ENCODE results near the gene RFPL1.

Gene RFPL1

DNA sequence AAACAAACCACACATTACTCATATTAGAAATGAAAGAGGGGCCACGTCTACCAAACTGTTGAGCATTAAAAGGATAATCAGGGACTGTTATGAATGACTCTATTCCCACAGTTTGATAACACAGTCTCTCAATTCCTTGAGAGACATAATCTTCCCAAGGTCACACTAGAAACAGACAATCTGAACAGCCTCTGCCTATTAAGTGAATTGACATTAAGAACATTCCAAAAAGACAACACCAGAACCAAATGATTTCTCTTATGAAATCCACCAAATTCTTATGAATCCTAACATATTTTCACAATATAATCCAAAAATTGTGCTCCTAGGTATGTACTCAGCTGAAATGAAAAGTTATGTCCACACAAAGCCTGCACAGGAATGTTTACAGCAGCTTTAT, 4.6 kb downstream of the RFPL1 start:
- no peak for DNase-seq (ENCODE audit: low read depth in 1 of 2, low spot score in 1 of 2)

DNA sequence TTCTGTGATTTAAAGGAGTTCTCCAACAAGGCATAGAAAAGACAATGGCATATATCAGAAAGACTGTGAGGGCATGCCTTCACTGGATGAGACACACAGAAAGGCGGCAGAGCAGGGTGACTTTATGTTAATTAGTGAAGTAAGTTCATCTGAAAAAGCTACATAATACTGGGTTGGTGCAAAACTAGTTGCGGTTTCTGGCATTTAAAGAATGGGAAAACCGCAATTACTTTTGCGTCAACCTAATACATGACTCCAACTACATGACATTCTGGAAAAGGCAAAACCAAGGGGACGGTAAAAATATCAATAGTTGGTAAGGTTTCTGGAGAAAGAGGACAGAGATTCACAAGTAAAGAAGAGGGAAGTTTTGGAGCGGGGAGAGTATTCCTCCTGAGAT, 5.1 kb downstream of the RFPL1 start:
- DNase-seq (ENCODE audit: low read depth in 1 of 2, low spot score in 1 of 2), result no peak

GRCh38 chr22:29443861-29444792, 5.7 kb downstream of the RFPL1 start:
- no peak for DNase-seq (ENCODE audit: low read depth in 1 of 2, low spot score in 1 of 2)

- DNase-seq (ENCODE audit: low read depth in 1 of 2, low spot score in 1 of 2), result no peak
Observed at GRCh38 chr22:29445508-29445907, 7.1 kb downstream of the RFPL1 start.

- no peak for DNase-seq (ENCODE audit: low read depth in 1 of 2, low spot score in 1 of 2)
Observed at GRCh38 chr22:29447906-29448305, 9.5 kb downstream of the RFPL1 start.

- DNase-seq (ENCODE audit: low read depth in 1 of 2, low spot score in 1 of 2), result no peak
Observed at GRCh38 chr22:29449296-29449875, 11.0 kb downstream of the RFPL1 start.

DNA sequence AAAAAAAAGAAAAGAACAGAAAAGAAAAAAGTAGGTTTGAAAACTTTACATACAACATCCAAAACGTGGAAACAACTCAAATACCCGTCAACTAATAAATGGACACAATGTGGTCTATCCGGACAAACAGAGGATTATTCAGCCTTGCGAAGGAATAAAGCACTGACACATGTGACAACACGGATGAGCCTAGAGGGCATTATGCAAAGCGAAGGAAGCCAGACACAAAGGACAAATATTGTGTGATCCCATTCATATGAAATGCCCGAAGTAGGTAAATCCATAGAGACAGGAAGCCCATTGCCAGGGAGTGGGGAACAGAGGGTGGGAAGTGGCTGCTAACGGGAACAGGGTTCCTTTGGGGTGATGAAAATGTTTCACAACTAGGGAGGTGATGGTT, 11.8 kb downstream of the RFPL1 start:
- DNase-seq (ENCODE audit: low read depth in 1 of 2, low spot score in 1 of 2), result no peak

DNA sequence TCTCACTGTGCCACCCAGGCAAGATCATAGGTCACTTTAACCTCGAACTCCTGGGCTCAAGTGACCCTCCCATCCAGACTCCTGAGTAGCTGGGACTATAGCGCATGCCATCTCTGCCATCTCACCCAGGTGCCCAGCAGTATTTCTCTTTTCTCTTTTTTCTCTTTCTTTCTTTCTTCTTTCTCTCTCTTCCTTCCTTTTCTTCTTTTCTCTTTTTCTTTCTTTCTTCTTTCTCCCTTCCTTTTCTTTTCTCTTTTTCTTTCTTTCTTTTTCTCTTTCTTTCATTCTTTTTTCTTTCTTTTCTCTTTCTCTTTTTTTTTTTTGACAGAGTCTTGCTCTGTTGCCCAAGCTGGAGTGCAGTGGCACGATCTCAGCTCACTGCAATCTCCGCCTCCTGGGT, 13.5 kb downstream of the RFPL1 start:
- DNase-seq (ENCODE audit: low read depth in 1 of 2, low spot score in 1 of 2), result no peak

- DNase-seq (ENCODE audit: low read depth in 1 of 2, low spot score in 1 of 2), result no peak
Observed at GRCh38 chr22:29454276-29454675, 15.9 kb downstream of the RFPL1 start.

DNA sequence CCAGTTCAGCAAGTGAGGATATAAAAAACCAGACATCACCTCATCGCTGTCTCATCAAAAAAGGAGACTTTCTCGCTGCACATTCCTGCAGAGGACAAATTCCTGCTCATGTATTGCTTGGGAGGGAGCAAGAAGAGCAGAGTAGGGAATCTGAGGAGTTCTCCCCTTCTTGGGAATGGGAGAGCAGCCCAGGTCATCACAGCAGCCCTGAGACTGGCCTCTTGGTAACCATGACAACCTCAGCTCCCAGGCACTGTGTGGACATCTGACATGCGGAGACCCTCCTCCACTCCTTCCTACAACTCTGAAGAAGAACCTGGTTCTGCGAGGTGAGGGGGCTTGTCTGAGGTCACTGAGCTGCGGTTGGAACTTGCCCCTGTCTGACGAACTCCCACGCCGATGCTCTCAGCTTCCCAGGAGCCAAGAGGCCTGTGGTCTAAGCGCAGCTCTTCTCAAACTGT, 17.9 kb downstream of the RFPL1 start:
- DNase-seq (ENCODE audit: low read depth in 1 of 2, low spot score in 1 of 2), result no peak

DNA sequence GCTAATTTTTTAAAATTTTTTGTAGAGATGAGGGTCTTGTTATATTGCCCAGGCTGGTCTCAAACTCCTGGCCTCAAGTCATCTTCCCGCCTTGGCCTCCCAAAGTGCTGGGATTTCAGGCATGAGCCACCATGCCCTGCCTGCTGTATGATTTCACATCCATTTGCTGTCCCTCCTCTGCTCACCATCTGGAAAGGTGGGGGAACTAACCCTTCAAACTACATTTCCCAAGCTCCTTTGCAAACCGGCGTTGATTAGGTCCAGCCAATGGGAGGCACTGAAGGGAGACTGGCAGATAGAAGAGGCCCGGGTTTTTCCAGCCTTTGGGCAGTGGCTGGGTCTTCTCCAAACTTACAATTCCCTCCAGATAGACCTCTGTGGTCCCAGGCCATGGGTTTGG, 19.3 kb downstream of the RFPL1 start:
- no peak for DNase-seq (ENCODE audit: low read depth in 1 of 2, low spot score in 1 of 2)

DNA sequence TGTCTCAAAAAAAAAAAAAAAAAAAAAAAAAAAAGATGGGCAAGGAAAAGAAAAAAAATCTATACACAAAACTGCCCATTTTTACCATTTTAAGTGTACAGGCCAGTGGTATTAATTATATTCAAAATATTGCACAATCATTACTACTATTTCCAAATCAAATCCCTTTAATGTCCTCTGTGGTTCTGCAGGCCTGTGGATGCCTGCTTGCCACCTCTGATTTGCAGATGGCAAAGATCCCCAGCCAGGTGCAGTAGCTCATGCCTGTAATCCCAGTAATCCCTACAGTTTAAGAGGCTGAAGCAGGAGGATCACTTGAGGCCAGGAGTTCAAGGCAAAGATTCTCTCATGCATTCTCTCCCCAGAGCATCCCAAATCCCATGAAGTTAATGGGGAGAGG, 20.2 kb downstream of the RFPL1 start:
- DNase-seq (ENCODE audit: low read depth in 1 of 2, low spot score in 1 of 2), result no peak

- DNase-seq (ENCODE audit: low read depth in 1 of 2, low spot score in 1 of 2), result no peak
Observed at GRCh38 chr22:29459773-29460172, 21.4 kb downstream of the RFPL1 start.

- DNase-seq (ENCODE audit: low read depth in 1 of 2, low spot score in 1 of 2), result no peak
Observed at GRCh38 chr22:29461263-29461662, 22.9 kb downstream of the RFPL1 start.

- DNase-seq (ENCODE audit: low read depth in 1 of 2, low spot score in 1 of 2), result no peak
Observed at GRCh38 chr22:29463629-29464028, 25.2 kb downstream of the RFPL1 start.

- no peak for DNase-seq (ENCODE audit: low read depth in 1 of 2, low spot score in 1 of 2)
Observed at GRCh38 chr22:29464581-29464980, 26.2 kb downstream of the RFPL1 start.

- DNase-seq (ENCODE audit: low read depth in 1 of 2, low spot score in 1 of 2), result no peak
Observed at GRCh38 chr22:29469755-29470154, 31.4 kb downstream of the RFPL1 start.

DNA sequence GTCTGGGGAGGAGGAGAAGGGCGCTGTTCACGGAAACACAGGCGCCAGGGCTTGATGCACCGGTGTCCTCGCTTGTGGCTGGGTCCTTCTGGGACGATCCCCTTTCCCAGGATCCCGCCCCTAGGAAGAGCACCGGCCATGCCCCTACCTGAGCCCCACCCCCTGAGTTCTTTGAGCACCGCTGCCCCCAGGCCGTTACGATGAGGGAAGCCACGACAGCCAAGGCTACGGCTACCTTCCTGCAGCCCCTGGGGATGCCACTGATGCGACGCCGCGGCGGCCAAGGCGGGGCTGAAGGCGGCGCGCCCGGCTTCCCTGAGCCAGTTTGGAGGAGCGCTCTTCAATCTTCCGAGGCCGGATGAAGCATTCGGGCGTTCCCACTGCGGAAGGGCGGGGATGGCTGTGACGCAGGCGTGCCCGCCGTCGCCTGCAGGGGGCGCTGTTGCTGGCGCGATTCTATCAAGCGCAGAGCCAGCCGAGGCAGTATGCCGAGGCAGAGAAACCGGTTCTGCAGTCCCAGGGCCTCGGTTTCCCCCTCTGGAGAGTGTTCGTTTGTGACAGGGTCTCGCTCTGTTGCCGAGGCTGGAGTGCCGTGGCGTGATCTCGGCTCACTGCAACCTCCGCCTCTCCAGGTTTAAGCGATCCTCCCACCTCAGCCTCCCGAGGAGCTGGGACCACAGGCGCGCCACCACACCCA, 31.9 kb downstream of the RFPL1 start:
- DNase-seq (ENCODE audit: low read depth in 1 of 2, low spot score in 1 of 2), result peak; percentile 49 to 69

DNA sequence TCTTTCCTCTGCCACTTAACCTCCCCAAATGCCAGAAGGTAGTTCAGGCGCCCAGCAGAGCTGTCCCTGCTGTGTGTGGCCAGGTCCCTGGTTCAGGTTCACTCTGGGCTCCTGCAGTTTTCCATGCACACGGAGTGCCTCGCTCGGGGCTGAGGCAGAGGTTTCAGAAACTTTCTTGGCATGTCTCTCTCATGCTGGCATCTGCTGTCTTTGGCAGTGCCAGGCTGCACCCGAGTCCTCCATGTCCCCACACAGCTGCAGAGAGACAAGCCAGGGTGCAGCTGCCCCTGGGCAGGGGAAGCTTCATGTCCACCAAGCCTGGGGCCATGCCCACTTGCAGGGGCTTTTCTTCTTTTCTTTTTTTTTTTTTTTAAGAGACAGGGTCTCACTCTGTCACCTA, 34.6 kb downstream of the RFPL1 start:
- no peak for DNase-seq (ENCODE audit: low read depth in 1 of 2, low spot score in 1 of 2)

GRCh38 chr22:29475550-29475949, 37.2 kb downstream of the RFPL1 start:
- no peak for DNase-seq (ENCODE audit: low read depth in 1 of 2, low spot score in 1 of 2)

DNA sequence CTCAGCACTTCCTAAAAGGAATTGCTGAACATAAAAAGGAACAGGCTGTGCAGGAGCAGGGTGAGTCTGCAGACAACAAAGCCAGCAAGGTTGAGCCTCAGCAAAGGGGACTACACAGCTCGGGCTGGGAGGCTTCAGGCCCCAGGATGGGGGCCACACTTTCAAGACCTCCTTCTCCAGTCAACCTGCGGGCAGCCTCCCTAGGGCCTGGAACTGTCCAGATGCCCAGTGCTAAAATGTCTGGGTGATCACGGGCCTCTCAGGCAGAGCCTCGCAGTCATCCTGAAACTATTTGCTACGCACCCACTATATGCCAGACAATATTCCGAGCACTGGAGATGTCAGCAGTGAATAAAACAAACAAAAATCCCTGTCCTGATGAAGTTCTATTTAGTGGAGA, 37.7 kb downstream of the RFPL1 start:
- DNase-seq (ENCODE audit: low read depth in 1 of 2, low spot score in 1 of 2), result no peak

GRCh38 chr22:29477723-29478318, 39.4 kb downstream of the RFPL1 start:
- DNase-seq (ENCODE audit: low read depth in 1 of 2, low spot score in 1 of 2), result no peak
